Endothelial cell of umbilical vein (primary cell): ENCODE measurements around the gene GRIK3. TPM values are rescaled to one million over a fixed set of nuclear protein-coding genes. Genes with fewer than 3 reads are reported as not detected.

Experiments
- BruUV-seq: library from RNA; stranded (reverse); fragments of 400-500 nt; replicated peaks from 2 replicates; lab custom pipeline; 2021; lab: Mats Ljungman, UMichigan
- CTCF ChIA-PET: fragments of 300-600, 350-600 bp; sonication (Branson Sonifier 250); formaldehyde crosslinking; loops from one replicate; lab custom pipeline; 2021; ENCODE audit warnings: antibody characterized with exemption, inconsistent platforms; lab: Charles Lee
- POLR2A ChIA-PET: fragments of 300-600, 350-600 bp; sonication (Branson Sonifier 250); formaldehyde crosslinking; loops from one replicate; lab custom pipeline; 2021; ENCODE audit warnings: antibody characterized with exemption, inconsistent platforms; lab: Charles Lee
- DNase-seq: peaks from one replicate; pipeline ENCODE4 v3.0.0-alpha.2; 2011; ENCODE audit warnings: low read depth, low spot score
- FAIRE-seq: peaks from 2 replicates; lab custom pipeline; 2011; peaks lifted over from hg19 to GRCh38; lab: Jason Lieb, UNC
- H2AFZ ChIP-seq: 2 replicates; pipeline ENCODE4 v1.6.0; 2012; ENCODE audit warnings: low read depth, low read length, control low read depth, inconsistent platforms
- H3K27ac ChIP-seq: 2 replicates; pipeline ENCODE4 v1.5.1; 2011; ENCODE audit warnings: low read depth, mild to moderate bottlenecking, control low read depth, low read length, moderate library complexity; ENCODE audit not compliant: insufficient read depth
- H3K27me3 ChIP-seq, 2 experiments: 2 replicates each; pipeline versions ENCODE4 v1.6.0 to v1.6.1; 2011; ENCODE audit warnings: low read length in 2 of 2, mixed read lengths in 1 of 2; ENCODE audit not compliant: control insufficient read depth in 2 of 2, insufficient read depth in 2 of 2
- H3K36me3 ChIP-seq, 2 experiments: 2 replicates in 1 of 2; 3 replicates in 1 of 2; pipeline ENCODE4 v1.5.1; 2011; ENCODE audit warnings: low read length in 2 of 2, mild to moderate bottlenecking in 1 of 2, moderate library complexity in 1 of 2; ENCODE audit not compliant: control insufficient read depth in 2 of 2, insufficient read depth in 2 of 2; ENCODE audit errors: extremely low read depth in 1 of 2
- H3K4me1 ChIP-seq: 3 replicates; pipeline ENCODE4 v1.5.1; 2011; ENCODE audit warnings: mild to moderate bottlenecking, low read length; ENCODE audit not compliant: control insufficient read depth, insufficient read depth; ENCODE audit errors: extremely low read depth
- H3K4me2 ChIP-seq: 2 replicates; pipeline ENCODE4 v1.6.1; 2011; ENCODE audit warnings: low read length, control low read depth, mixed read lengths; ENCODE audit not compliant: insufficient read depth
- H3K4me3 ChIP-seq, 3 experiments: fragments of 200-600 bp in 1 of 3; sonication (generic), shearing (Covaris generic) in 1 of 3; replicated peaks in 1 of 3; 2 replicates each; pipeline ENCODE4 v1.5.1; 2011 to 2016; ENCODE audit warnings: control low read depth in 3 of 3, low read length in 3 of 3, mild to moderate bottlenecking in 2 of 3, inconsistent platforms in 1 of 3, low read depth in 1 of 3, moderate library complexity in 1 of 3; ENCODE audit not compliant: insufficient read depth in 1 of 3
- H3K79me2 ChIP-seq: 2 replicates; pipeline ENCODE4 v1.6.0; 2012; ENCODE audit warnings: low read length, inconsistent platforms; ENCODE audit not compliant: control insufficient read depth, insufficient read depth
- H3K9ac ChIP-seq: replicated peaks from 2 replicates; pipeline ENCODE3; 2011; ENCODE audit warnings: low read length, control low read depth; ENCODE audit not compliant: insufficient read depth; ENCODE audit errors: extremely low read depth
- H3K9me1 ChIP-seq: replicated peaks from 3 replicates; pipeline ENCODE4 v1.6.0; 2011; ENCODE audit warnings: mild to moderate bottlenecking, low read length; ENCODE audit not compliant: control insufficient read depth, insufficient read depth; ENCODE audit errors: extremely low read depth
- H3K9me3 ChIP-seq: replicated peaks from 2 replicates; pipeline ENCODE4 v1.5.1; 2012; ENCODE audit warnings: low read length, inconsistent platforms; ENCODE audit not compliant: control insufficient read depth, insufficient read depth
- H4K20me1 ChIP-seq: replicated peaks from 2 replicates; pipeline ENCODE3; 2011; ENCODE audit warnings: mild to moderate bottlenecking, low read length; ENCODE audit not compliant: control insufficient read depth, insufficient read depth; ENCODE audit errors: extremely low read depth
- EZH2 ChIP-seq: IDR thresholded peaks from 2 replicates; pipeline ENCODE4 v1.6.1; 2012; ENCODE audit warnings: borderline replicate concordance, low read depth, mild to moderate bottlenecking, moderate library complexity, low read length, inconsistent platforms; ENCODE audit not compliant: severe bottlenecking
- FOS ChIP-seq: IDR thresholded peaks from 2 replicates; pipeline ENCODE4 v1.6.1; 2011; ENCODE audit warnings: mild to moderate bottlenecking, low read length, moderate library complexity, borderline replicate concordance; ENCODE audit not compliant: insufficient read depth
- GATA2 ChIP-seq: IDR thresholded peaks from 2 replicates; pipeline ENCODE4 v1.7.0; 2011; ENCODE audit warnings: low read depth, mild to moderate bottlenecking, moderate library complexity, mixed read lengths, low read length; ENCODE audit not compliant: insufficient read length, insufficient read depth
- JUN ChIP-seq: IDR thresholded peaks from 2 replicates; pipeline ENCODE4 v1.6.1; 2011; ENCODE audit warnings: borderline replicate concordance, low read depth; ENCODE audit not compliant: insufficient read length, insufficient read depth
- MAX ChIP-seq: IDR thresholded peaks from 2 replicates; pipeline ENCODE4 v1.6.1; 2011; ENCODE audit not compliant: insufficient read depth, insufficient read length
- MYC ChIP-seq: IDR thresholded peaks from one replicate; pipeline ENCODE4 v1.6.1; 2011; ENCODE audit warnings: mild to moderate bottlenecking, low read depth, low read length
- POLR2A ChIP-seq: IDR thresholded peaks from 2 replicates; pipeline ENCODE4 v1.6.1; 2012; ENCODE audit warnings: low read depth, mild to moderate bottlenecking, control low read depth, low read length
- POLR2AphosphoS5 ChIP-seq: IDR thresholded peaks from 2 replicates; pipeline ENCODE4 v1.6.1; 2012; ENCODE audit warnings: low read depth, mild to moderate bottlenecking, control low read depth, low read length, moderate library complexity; ENCODE audit not compliant: insufficient read depth
- dilution Hi-C: fragments of 300-500 bp; cut with MboI; formaldehyde crosslinking; loops from one replicate; pipeline ENCODE4 v1.15.0; 2019; ENCODE audit warnings: low sequenced_read_pairs; ENCODE audit not compliant: extremely low pct_ligation_motif_present
- intact Hi-C: fragments of 100-400 bp; cut with micrococcal nuclease; formaldehyde crosslinking; loops from one replicate; pipeline ENCODE4 v1.10.0; 2022
- polyA plus RNA-seq, 4 experiments: library from polyadenylated mRNA; depleted of rRNA in 3 of 4; stranded (reverse) in 3 of 4; unstranded in 1 of 4; fragments of >200 nt; gene quantifications; 2 replicates each; pipeline versions ENCODE4 v1.2.1 to v1.2.3, GENCODE V29; 2011 to 2012; ENCODE audit warnings: missing spikeins in 1 of 4
- total RNA-seq: library from RNA; stranded (reverse); gene quantifications from 2 replicates; pipeline ENCODE4 v1.2.3, GENCODE V29; 2021
- TF ChIP-seq, protein P1 (sequence below), 2 donors: IDR thresholded peaks; 1 replicate in 1 of 2; 2 replicates in 1 of 2; pipeline ENCODE4 v1.5.1; 2011; ENCODE audit warnings: low read length in 2 of 2, mild to moderate bottlenecking in 2 of 2, moderate library complexity in 2 of 2, control low read depth in 1 of 2, inconsistent platforms in 1 of 2, low read depth in 1 of 2; ENCODE audit not compliant: insufficient read depth in 1 of 2; ENCODE audit errors: extremely low read depth in 1 of 2

Gene GRIK3
- total and polyA plus RNA-seq, 2 donors (not counting 3 experiments of a cell fraction or from before 2014, with no cell fraction given): not detected

DNA sequence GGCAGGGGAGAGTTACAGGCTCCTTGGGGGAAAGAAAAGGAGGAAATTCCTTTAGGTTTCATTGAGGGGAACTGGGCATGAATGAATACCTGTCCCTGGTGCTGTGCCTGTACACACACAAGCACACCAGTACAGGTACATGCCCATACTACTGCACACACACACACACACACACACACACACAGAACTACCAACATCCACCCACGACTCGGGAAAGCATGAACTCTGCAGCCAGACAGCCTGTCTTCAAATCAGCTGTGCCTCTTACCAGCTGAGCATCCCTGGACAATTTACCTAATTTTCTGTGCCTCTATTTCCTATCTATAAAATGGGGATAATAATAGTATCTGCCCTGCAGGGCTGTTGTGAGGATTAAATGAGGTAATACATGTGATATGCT is 7.2 kb upstream of the GRIK3 start:
- FAIRE-seq (no peak), DNase-seq (no peak)
- H3K36me3 ChIP-seq: no peaks in the 10 kb centered on the region
- no peak for TF ChIP-seq POLR2A
- TF ChIP-seq, protein P1, sequence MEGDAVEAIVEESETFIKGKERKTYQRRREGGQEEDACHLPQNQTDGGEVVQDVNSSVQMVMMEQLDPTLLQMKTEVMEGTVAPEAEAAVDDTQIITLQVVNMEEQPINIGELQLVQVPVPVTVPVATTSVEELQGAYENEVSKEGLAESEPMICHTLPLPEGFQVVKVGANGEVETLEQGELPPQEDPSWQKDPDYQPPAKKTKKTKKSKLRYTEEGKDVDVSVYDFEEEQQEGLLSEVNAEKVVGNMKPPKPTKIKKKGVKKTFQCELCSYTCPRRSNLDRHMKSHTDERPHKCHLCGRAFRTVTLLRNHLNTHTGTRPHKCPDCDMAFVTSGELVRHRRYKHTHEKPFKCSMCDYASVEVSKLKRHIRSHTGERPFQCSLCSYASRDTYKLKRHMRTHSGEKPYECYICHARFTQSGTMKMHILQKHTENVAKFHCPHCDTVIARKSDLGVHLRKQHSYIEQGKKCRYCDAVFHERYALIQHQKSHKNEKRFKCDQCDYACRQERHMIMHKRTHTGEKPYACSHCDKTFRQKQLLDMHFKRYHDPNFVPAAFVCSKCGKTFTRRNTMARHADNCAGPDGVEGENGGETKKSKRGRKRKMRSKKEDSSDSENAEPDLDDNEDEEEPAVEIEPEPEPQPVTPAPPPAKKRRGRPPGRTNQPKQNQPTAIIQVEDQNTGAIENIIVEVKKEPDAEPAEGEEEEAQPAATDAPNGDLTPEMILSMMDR (IDR thresholded peaks at IDR 0.05; ENCODE audit: extremely low read depth in 1 of 2, insufficient read depth in 1 of 2, low read depth in 1 of 2, low read length in 2 of 2): no peak
- no peak for TF ChIP-seq FOS
- no peak for TF ChIP-seq GATA2
- TF ChIP-seq POLR2AphosphoS5: no peak
- no peak for TF ChIP-seq EZH2
- TF ChIP-seq MYC: no peak
- TF ChIP-seq MAX: no peak
- no peak for TF ChIP-seq JUN
- BruUV-seq: no TSS peak
- H3K9ac ChIP-seq: no peak overlapping the region
- dilution Hi-C loops (no loop called here), intact Hi-C loops (no loop called here)
- POLR2A ChIA-PET: no interaction called here
- H3K27me3 ChIP-seq: peaks cover 12 to 21% of the 10 kb centered on the region in 2 experiments
- H3K79me2 ChIP-seq: no peaks in the 10 kb centered on the region
- H3K4me2 ChIP-seq: no peak overlapping the region
- H2AFZ ChIP-seq: no peak overlapping the region
- CTCF ChIA-PET: no interaction called here
- no peak overlapping the region for H3K4me3 ChIP-seq
- H3K4me1 ChIP-seq: no peaks in the 10 kb centered on the region
- H4K20me1 ChIP-seq: no peaks in the 10 kb centered on the region
- no peak overlapping the region for H3K27ac ChIP-seq
- no peaks in the 10 kb centered on the region for H3K9me3 ChIP-seq
- no peaks in the 10 kb centered on the region for H3K9me1 ChIP-seq
